DOHH2 (cell line): Measurements from ENCODE around the gene ABHD4.
"Not testable (repeated sequence)": the region's sequence is repeated elsewhere in the genome, so short reads cannot be mapped to it uniquely, and the experiment has no call there.

Source experiments
- H3F3A ChIP-seq: fragments of 200-600 bp; sonication (generic), shearing (Covaris generic); 2 replicates; pipeline ENCODE4 v1.6.0; 2016; ENCODE audit warnings: antibody characterized with exemption, mild to moderate bottlenecking; ENCODE audit not compliant: control insufficient read depth, insufficient read depth
- H3K27ac ChIP-seq: fragments of 200-600 bp; sonication (generic); 2 replicates; pipeline ENCODE4 v1.5.1; 2014; ENCODE audit warnings: low read depth, mild to moderate bottlenecking, low read length, moderate library complexity
- H3K27me3 ChIP-seq: fragments of 200-600 bp; sonication (generic); 2 replicates; pipeline ENCODE4 v1.6.1; 2014; ENCODE audit warnings: mild to moderate bottlenecking, low read length, mixed read lengths; ENCODE audit not compliant: control insufficient read depth
- H3K36me3 ChIP-seq: fragments of 200-600 bp; sonication (generic); 2 replicates; pipeline ENCODE4 v1.6.1; 2014; ENCODE audit warnings: mild to moderate bottlenecking, low read length, moderate library complexity, mixed read lengths; ENCODE audit not compliant: control insufficient read depth
- H3K4me1 ChIP-seq: fragments of 200-600 bp; sonication (generic); 2 replicates; pipeline ENCODE4 v1.6.1; 2014; ENCODE audit warnings: mild to moderate bottlenecking, low read length, mixed read lengths; ENCODE audit not compliant: control insufficient read depth
- H3K4me2 ChIP-seq: fragments of 200-600 bp; sonication (generic); 2 replicates; pipeline ENCODE4 v1.6.0; 2014; ENCODE audit warnings: mild to moderate bottlenecking, low read length, moderate library complexity
- H3K4me3 ChIP-seq: fragments of 200-600 bp; sonication (generic); 2 replicates; pipeline ENCODE4 v1.5.1; 2014; ENCODE audit warnings: mild to moderate bottlenecking, low read length, mixed read lengths
- H3K79me2 ChIP-seq: fragments of 200-600 bp; sonication (generic); 2 replicates; pipeline ENCODE4 v1.6.1; 2014; ENCODE audit warnings: mild to moderate bottlenecking, low read length, mixed read lengths; ENCODE audit not compliant: control insufficient read depth
- H3K9me2 ChIP-seq: fragments of 200-600 bp; sonication (generic); replicated peaks from 2 replicates; pipeline ENCODE4 v1.6.1; 2014; ENCODE audit warnings: mild to moderate bottlenecking, low read length, mixed read lengths; ENCODE audit not compliant: control insufficient read depth
- H3K9me3 ChIP-seq: fragments of 200-600 bp; sonication (generic); 2 replicates; pipeline ENCODE4 v1.6.1; 2014; ENCODE audit warnings: antibody characterized with exemption, low read length, mixed read lengths; ENCODE audit not compliant: control insufficient read depth, insufficient read depth
- H4K20me1 ChIP-seq: fragments of 200-600 bp; sonication (generic); 2 replicates; pipeline ENCODE4 v1.6.0; 2014; ENCODE audit warnings: low read depth, mild to moderate bottlenecking, antibody characterized with exemption, low read length, moderate library complexity; ENCODE audit not compliant: control insufficient read depth, insufficient read depth
- CTCF ChIP-seq: fragments of 200-600 bp; sonication (generic); IDR thresholded peaks from one replicate; pipeline ENCODE4 v1.5.1; 2014; ENCODE audit warnings: antibody characterized with exemption, mild to moderate bottlenecking, low read depth, low read length; ENCODE audit not compliant: poor library complexity, severe bottlenecking
- EZH2phosphoT487 ChIP-seq: fragments of 200-600 bp; sonication (generic); IDR thresholded peaks from 2 replicates; pipeline ENCODE4 v1.6.1; 2017; ENCODE audit warnings: borderline replicate concordance, mild to moderate bottlenecking, antibody characterized with exemption, low read length, moderate library complexity, mixed read lengths

ABHD4 gene

GRCh38 chr14:22614240-22614799, 16.2 kb downstream of the ABHD4 start:
- Histone ChIP-seq H3K9me3 (no peaks in the 10 kb centered on the region; the same call in 1 of the 2 replicates), H3K79me2 (no peaks in the 10 kb centered on the region), H3K27ac (no peak overlapping the region), H3K4me2 (no peak overlapping the region), H3K36me3 (no peaks in the 10 kb centered on the region), H3K9me2 (no peaks in the 10 kb centered on the region), H3K4me1 (no peaks in the 10 kb centered on the region), H3F3A (no peaks in the 10 kb centered on the region), H4K20me1 (no peaks in the 10 kb centered on the region), H3K4me3 (no peak overlapping the region), H3K27me3 (no peaks in the 10 kb centered on the region)
- TF ChIP-seq CTCF (no peak), EZH2phosphoT487 (no peak)

- not testable (repeated sequence) for H4K20me1 ChIP-seq, H3K27ac ChIP-seq, H3K4me2 ChIP-seq, H3K9me2 ChIP-seq, H3K9me3 ChIP-seq, H3K4me3 ChIP-seq, H3F3A ChIP-seq, H3K4me1 ChIP-seq, H3K27me3 ChIP-seq, H3K79me2 ChIP-seq, H3K36me3 ChIP-seq
Measured at GRCh38 chr14:22615765-22616164, 17.7 kb downstream of the ABHD4 start.

DNA sequence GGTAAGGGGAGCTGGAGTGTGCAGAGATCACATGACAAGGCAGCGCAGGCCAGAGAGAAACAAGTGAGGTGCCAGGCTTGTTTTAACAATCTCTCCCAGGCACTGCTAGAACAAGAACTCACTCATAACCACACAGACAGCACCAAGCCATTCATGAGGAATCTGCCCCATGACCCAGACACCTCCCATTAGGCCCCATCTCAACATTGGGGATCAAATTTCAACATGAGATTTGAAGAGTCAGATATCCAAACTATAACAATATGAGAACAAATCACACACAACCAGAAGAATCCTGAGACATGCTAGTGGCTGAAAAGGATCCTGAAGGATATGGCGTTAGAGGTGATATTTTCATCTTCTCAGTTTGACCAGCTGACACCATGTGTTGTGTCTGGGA, 24.2 kb downstream of the ABHD4 start:
- H3K4me1 ChIP-seq = no peaks in the 10 kb centered on the region
- H3K4me3 ChIP-seq = no peak overlapping the region
- H3K4me2 ChIP-seq = no peak overlapping the region
- H3K9me3 ChIP-seq = no peaks in the 10 kb centered on the region
- H3K79me2 ChIP-seq = no peaks in the 10 kb centered on the region
- no peaks in the 10 kb centered on the region for H3F3A ChIP-seq
- no peaks in the 10 kb centered on the region for H3K9me2 ChIP-seq
- no peaks in the 10 kb centered on the region for H4K20me1 ChIP-seq
- H3K27me3 ChIP-seq = no peaks in the 10 kb centered on the region
- TF ChIP-seq CTCF (no peak), EZH2phosphoT487 (no peak)
- H3K27ac ChIP-seq = no peak overlapping the region
- H3K36me3 ChIP-seq = no peaks in the 10 kb centered on the region

- H3K27ac ChIP-seq = no peak overlapping the region
- TF ChIP-seq CTCF = no peak
- no peak for TF ChIP-seq EZH2phosphoT487
- H3K4me1 ChIP-seq = no peaks in the 10 kb centered on the region
Measured at GRCh38 chr14:22623047-22623446, 24.9 kb downstream of the ABHD4 start.

More at GRCh38 chr14:22623047-22623446, 24.9 kb downstream of the ABHD4 start:
- no peaks in the 10 kb centered on the region for H3K9me3 ChIP-seq
- no peaks in the 10 kb centered on the region for H3F3A ChIP-seq
- H4K20me1 ChIP-seq = no peaks in the 10 kb centered on the region
- H3K9me2 ChIP-seq = no peaks in the 10 kb centered on the region
- H3K36me3 ChIP-seq = no peaks in the 10 kb centered on the region
- H3K4me2 ChIP-seq = no peak overlapping the region
- no peaks in the 10 kb centered on the region for H3K79me2 ChIP-seq
- no peak overlapping the region for H3K4me3 ChIP-seq
- H3K27me3 ChIP-seq = 0 out of 2 replicates have a peak, but pooled peaks cover 2% of the 10 kb centered on the region
